GOT3 (cell line): ENCODE results near the gene ZC2HC1B.

Experiments used
- DNase-seq: peaks from one replicate; lab custom pipeline; 2025; ENCODE audit warnings: mixed read lengths; lab: John Stamatoyannopoulos, UW

ZC2HC1B gene

DNA sequence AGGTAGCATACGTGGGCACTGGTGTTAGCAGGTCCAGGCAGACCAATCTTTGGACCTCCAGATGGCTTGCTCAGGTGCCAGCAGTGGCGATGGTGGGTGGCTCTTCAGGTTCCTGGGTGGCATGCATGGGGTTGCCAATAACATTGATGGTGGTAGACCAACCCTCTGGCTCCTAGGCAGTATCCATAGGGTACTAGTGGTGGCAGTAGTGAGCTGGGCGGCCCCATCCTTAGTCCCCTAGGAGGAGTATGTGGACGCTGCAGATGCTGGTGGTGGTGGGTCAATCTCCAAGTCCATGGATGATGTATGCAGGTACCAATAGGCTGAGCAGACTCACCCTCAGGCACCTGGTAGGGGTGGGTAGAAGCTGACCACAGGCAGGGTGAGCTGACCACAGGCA, 70.6 kb downstream of the ZC2HC1B start:
- DNase-seq, result no peak

DNA sequence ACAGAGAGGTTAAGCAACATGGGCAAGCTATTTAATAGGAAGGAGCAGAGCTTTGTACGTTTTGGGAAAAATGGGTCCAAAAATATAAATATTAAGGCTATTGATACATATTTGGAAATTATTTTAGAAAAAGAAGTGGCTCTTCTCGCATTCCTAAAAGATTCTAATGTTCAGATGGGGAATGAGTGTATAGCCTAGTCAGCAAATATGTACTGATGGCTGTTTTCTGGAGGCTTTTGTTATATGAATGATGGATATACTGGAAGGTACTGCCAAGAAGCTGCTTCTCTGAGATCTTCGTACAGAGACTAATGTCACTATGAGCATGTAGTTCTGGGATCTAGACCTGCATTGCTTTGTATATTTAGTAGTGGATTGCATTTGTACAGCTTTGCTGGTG, 72.1 kb downstream of the ZC2HC1B start:
- DNase-seq, result no peak

DNA sequence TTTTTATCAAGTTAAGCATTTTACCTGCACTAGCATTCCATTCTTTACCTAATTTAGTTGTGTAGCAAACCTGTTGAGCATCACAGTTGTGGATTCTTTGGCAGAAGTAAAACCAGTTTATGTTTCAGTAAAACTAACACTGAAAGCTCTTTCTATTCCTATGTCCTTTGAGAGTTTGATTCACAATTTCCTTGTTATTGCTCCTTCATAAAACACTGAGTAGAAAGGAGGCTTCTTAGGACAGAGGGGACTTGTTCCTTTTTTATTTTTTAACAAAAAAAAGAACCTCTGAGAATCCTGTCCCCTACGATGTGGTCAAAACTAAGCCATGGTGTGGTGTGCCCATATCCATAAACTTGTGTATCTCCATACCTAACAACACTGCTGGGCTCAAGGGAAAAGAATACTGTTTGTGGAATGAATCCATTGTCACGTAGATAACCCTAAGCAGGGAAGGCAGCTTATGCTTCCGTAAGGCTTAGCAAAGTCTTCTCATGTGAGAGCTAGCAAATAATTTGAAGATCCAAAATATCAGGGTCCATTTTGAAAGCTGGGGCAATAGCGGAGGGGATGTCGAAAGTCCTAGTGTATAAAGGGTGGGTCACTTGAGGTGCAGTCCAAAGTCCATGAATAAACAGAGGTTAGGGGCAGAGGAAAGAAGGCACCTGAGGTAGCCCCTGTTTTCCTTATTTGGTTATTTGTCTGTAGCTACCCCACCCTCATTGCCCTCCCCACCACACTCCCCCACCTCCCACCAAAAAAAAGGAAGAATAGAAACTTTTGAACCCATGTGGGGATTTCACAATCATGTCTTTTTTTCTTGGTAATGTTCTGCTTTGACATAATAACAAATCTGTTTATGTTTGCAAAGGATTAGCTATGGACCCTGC, 72.7 kb downstream of the ZC2HC1B start:
- DNase-seq, result no peak

DNA sequence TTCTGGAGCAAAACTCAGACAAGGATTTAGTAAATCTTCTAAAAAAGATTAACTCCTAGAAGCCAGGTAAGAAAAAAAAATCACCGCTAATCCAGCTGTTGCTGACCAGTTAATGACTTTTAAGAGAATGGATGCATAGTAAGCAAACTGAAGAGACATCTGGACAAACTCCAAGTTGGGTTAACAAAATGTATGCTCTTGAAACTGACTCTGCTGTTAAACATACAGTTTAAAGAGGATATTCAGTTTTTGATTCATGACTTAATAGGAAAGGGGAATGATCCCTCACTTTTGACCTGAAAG, 73.3 kb downstream of the ZC2HC1B start:
- DNase-seq, result no peak

DNA sequence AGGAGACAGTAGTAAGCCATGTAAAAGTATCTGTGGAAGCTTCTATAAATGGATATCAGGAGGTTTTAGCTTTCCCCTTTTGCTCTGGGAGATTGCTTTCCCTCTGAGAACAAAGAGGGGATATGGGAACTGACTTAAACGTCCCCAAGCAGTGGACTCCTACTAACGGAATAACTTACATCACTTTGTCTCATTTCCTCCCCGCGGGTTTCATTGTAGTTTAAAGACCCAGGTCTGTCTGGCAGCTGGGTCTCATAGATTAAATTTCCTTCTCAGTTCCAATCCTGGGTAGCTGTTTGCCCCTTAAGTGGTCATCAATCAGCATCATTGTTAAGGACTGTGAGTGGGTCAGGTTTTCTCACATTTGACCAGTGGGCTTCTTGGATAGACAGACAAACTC, 75.1 kb downstream of the ZC2HC1B start:
- no peak for DNase-seq

DNA sequence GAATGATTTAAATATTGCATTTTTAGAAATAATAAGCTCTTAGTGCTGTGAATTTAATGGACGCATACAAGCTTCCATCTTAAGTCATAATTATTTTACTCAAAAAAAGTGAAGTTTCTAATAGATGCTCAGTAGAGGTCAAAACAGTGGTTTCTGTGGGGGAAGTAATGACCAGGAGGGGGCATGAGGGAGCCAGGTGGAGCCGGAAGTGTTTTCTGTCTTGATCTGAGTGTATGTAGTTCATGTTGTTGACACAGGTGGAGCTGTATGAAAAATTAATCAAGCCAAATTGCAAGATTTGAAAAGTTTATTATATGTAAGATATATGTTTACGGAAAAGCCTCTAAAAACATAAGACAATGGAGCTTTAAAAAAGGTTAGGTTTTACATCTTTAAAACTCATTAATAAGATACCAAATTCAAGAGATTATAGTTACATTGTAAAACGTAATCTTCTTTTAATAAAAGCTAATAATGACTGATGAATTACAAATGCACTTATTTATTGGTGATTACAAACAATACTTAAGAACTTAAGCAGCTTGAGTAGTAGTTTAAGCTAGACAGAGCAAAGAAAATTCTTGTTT, 75.8 kb downstream of the ZC2HC1B start:
- DNase-seq, result no peak

DNA sequence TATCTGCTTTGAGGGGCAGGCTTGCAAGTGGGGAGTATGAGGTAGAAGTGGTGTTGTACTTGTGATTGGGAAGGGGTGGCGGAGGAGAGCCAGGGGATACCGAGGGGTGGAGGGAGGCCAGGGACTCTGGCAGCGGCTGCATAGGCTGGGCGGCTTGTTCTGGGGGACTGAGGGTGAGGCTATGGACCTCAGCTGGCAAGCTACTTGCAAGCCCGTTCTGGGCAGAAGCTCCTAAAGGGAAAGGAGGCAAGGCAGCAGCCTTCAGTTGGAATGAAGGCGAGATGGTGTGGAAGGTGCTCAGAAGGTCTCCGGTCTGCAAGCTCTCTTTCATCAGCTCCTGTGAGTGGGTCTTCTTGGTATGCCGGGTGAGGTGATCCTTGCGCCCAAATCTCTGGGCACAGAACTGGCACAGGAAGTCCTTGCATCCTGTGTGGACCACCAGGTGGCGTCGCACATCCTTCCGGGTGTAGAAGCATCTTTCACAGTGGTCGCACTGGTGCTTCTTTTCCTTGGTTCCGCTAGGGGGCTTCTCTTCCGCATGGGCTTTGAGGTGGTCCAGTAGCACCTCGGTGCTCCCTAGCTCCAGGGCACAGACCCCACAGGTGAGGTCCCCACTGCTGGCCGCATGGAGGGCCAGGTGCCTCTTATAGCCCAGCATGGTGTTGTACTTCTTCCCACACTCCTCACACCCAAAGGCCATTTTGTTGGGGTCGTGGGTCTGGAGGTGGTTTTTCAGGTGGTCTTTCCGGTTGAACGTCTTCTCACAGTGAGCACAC, 77.8 kb downstream of the ZC2HC1B start:
- no peak for DNase-seq

DNA sequence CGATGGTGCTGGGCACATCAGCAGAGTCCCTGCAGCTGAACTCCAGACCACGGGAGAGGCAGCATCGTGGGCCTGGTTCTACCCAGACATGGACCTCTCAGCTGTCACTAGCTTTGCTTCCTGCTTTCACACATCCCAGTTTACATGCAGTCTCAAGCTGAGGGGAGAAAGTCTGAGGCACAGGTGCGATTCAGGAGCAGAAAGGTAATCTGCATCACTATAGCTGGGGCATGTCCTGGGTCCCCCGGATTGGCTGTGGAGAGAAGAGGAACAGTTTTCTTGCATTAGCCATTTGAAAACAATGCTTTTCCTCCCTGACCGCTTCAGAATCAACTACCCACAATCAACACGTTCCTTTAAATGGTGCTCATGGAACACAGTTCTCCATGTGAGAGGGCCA, 83.9 kb downstream of the ZC2HC1B start:
- no peak for DNase-seq

DNA sequence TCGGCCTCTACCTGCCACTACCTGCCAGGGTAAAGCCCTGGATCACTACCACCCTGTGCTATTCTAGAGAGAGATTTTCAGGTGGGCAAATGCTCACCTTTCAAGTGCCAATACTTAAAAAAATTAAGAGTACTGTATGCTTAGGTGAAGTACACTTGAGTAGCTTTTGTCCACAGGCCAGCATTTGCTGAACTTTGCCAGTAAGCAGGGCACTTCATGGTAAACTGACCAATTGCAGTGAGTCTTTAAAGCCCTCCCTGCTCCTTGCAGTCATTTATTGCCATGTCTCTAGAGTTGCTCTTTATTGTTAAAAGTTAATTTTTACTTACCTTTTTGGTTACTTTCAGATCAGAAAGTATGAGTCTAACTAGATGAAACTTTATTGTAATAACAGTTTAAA, 85.3 kb downstream of the ZC2HC1B start:
- DNase-seq, result no peak

DNA sequence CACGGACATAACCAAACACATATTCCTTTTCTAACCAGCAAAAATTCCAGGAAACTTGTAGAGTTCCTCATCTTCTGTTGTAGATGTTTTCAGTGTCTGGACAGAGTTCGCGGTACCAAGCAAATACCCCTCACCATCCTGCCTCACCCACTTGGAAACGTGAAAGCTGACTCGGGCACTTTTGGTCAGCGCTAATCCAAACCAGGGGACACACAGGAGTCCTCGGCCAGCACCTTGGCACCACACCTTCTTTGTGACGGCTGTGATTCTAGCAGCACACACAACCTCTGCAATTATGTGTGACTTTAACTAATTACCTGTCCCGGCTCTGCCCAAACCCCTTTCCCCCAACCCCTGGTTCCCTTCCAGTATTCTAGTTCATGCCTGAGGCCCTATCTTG, 85.7 kb downstream of the ZC2HC1B start:
- no peak for DNase-seq

DNA sequence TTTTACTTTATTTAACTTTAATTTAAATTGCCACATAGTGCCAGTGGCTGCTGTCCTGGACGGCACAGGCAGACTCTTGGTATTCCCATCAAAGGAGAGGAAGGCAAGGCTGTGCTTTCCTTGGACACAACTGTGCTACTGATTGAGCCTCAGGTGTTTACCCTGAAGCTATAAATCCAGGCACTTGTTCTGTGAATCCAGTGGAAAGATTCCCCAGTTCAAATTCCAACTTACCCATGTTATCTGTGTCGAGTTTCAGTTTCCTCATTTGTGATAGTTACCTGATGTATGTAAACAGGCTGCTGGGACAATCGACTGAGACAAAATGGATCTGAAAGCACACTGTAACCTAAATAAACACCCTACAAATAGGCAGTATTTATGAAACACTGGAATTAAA, 86.6 kb downstream of the ZC2HC1B start:
- DNase-seq, result no peak

DNA sequence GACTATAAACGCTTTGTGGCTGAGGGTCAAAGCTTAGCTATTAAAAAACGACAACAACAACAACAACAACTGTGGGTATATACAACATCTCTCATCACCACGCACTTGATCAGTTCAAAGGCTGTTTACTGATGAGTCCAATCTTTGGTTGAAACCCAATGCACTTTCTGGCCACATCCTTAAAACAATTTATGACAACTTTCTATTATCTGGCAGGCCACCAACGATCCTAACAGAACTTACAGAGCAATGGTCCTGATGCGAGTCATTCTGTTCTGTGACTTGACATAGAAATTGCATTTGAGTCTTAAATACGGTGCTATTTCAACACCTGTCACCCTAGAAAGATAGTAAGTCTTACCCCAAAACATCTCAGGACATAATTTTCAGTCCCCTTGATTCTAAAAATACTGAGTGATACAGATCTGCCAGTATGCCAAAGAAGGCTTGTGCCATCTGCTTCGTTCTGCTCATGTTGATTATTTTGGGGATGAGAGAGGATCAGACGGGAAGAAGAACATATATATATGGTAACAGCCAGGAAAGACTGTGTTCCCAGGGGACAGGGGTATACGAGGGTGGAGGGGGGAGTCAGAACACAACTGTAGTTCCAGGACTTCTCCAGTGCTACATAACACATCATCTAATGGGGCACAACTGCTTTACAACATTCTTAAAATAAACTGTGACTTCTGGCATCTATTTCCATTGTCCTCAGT, 87.9 kb downstream of the ZC2HC1B start:
- DNase-seq, result no peak

DNA sequence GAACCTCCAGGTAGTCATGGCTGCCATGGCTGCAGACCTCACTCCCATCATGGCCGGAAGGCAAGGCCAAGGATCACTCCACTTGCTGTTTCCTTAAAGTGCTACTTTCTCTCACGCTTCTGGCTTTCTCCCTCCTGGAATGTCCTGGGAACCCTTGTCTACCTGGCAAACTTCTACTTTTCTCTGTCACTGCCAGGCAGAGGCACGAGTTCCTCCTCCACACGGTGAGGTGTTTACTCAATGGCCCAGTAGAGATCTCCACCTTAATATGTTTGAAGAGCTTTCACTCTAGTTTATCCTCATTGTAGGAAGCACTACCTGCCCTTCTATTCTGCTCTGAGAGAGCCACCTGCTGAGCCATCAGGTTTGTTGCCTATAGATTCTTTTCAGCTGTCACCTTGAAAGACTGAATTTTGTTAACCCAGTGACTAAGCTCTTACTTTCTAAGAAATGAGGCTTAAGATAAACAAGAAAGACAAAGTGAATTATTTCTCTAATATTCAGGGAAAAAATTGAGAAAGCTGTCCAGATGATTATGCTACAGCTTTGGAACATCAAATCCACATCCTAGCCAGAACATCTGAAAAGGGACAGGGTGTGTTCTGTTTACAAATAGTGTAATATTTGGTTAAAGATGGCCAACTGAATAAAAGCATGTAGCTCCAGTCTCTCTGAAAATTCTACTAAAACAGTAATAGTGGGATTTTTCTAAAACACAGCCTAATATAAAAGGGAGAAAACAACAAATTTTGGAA, 88.8 kb downstream of the ZC2HC1B start:
- DNase-seq, result no peak

DNA sequence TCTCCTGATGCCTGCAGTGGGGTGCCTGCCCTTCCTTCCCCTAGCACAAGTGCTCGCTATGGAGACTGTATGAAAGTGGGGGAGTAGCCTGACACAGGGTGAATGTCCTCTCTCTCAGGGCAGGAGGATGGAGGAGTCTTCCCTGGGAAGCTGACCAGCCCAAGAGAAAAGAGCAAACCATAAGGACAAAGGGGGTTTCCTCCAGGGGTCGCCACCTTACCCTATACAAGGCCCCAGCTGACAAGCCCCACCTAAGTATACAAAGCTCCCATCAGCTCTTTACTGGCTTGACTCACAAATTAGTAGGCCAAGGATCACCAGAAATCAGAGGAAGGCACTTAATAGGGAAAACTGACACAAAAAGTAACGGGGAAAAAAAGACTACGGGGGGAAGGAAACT, 89.6 kb downstream of the ZC2HC1B start:
- DNase-seq, result no peak

DNA sequence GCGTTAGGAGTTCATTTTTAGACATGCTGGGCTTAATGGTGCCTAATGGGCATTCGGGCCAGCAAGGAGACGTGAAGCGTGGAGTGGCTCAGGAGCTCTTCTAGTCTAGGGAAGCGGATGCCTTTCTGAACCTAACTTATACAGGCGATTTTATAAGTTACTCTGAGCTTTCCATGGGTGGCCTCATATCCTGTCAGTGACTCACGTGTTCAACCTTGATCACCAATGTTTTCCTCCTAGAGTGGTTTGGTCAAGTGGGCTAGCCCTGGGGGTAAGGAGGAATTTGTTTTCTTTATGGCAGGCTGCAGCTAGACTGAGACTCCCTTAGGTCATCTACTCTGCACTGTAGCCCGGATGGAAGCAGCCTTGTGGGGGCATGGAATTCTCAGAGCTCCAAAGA, 91.7 kb downstream of the ZC2HC1B start:
- no peak for DNase-seq

DNA sequence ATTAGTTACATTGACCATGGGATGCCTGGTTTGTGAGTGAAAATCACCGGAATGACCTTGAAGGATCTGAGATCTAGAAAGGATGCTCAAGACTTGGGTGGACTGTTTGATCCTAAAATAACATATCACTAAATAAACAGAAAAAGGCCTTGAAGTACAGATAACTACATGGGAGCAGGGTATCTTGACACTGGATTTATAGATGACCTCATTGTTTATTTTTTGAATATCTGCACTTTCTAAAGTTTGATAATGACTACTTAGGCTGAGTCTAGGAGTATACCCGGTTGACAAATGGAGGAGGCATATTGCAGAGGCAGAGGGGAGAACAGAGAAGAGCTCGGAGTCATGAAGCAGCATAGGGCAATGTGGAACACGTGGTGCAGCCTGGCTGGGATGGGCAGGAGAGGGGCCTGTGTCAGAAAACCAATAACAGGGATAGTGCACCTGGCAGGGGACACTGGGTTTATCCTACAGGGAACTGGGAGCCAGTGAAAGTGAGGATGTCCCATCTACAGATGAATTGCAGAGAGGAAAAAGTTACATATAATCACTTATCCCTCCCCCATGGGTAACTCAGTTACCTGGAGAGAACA, 93.5 kb downstream of the ZC2HC1B start:
- DNase-seq, result no peak

DNA sequence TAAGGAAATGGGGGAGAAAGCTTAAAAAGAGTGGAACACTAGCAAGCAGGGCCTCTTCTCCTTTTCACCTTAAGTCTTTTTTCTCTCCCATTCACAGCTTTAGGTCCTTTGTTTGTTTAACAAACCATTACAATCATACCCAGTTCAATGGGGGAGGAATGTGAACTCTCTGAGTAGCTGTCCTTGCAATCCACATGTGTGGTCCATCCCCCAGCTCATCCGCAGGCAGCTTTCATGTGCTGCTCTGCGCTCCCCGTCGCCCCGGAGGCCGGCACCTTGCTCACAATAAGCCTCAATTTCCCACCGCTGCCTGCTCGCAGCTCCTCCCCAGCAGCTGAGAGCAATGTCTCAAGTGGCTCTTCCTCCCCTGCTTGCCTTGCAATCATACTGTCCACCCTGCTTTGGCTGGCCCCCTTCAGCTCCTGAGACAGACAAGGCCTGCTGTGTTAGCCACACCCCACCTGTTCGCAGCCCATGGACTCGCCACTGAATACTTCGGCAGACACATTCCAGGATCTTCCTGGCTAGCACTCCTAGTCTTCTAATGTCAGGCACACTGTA, 94.6 kb downstream of the ZC2HC1B start:
- no peak for DNase-seq

DNA sequence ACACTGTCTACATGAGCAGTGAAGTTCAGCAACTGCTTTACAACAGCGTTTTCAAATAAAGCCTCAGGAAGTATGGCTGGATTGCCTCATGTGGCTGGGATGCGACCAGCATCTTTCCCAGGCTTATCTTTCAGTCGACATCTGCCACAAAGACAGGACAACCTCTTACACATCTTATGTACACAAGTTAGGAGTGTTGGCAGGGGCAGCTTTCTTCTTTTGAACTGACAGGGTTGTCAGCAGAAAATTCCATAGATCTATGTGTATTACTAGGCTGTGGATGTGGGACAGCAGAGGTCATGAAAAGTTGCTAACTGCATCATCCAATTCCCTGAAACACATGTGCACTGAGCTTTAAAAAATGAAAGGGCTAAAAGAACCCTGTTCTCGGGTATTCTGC, 95.7 kb downstream of the ZC2HC1B start:
- no peak for DNase-seq

DNA sequence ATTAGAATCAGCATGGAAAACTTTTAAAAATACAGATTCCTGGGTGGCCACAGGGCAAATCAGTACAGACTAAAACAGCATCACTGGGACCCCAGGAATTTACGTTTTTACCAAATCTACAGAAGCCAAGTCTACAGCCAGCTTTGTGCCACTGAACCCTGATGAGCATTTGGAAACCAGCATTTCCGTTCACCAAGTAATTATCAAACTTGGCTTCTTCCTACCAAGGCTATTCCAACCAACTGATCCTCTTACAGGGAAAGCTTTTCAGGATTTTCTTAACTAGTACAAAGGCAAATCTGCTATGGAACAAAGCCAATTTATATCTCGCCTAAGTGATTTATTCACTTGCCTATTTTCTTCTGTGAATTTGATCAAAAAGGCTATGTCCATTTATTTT, 96.8 kb downstream of the ZC2HC1B start:
- no peak for DNase-seq

DNA sequence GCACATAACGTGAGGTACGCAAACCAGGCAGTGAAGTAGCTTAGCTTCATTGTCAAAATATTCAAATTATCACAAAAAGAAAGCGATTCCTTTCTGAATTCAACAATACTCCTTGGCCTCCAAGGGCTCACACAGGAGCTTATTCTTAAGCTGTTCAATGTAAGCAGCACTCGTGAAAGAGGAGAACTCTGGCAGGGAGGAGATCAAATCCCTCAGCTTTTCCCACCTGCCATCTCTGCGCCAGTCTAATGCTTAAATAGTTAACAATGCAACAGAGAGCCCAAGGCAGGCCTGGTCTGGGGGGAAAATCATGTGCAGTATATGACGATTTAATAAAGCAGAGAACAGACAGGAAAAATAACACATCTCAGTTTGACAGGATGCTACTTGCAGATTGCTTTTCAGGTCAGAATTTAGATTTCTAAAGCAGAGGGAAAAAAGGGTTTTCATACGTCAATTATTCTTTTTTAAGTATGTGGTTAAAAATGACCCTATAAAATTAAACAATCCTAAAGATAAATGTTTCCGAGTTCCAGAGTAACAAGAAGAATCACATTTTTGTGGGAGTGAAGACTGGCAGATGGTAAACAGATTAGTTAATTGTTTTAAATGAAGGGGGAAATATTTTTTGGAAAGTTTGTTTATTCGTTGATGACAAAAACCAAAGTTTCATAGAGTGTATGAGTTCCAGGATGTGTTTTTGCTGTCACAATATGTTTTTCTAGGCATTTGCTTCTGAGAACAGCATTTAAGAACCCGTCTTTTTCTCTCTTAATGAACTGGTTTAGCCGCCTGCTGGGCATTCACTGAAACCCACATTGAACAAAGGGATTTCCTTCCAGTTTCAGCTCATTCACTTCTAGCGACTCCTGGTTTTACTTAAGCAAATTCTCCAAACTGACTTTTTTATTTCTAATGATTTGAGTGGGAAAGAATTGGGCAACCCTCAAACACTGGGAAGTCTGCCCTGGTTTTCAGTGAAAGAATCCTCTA, 97.9 kb downstream of the ZC2HC1B start:
- no peak for DNase-seq
